NCI-H2227 (cell line): Measurements from ENCODE around the gene INPP1.
A peak's percentile ranks its signal among the peaks of the same experiment; 100 is the strongest.
"Not testable (repeated sequence)": the region's sequence is repeated elsewhere in the genome, so short reads cannot be mapped to it uniquely, and the experiment has no call there.

Source experiments
- DNase-seq: peaks from one replicate; lab custom pipeline; 2025; ENCODE audit not compliant: unreplicated experiment; lab: John Stamatoyannopoulos, UW

INPP1 gene

GRCh38 chr2:190343536-190344275, at the start of gene INPP1:
TSS of gene INPP1 (plus strand) at chr2:190343589. CDS start at chr2:190360103, 16,514 bp downstream.
- DNase-seq = peak; percentile 70

- DNase-seq = not testable (repeated sequence)
Measured at GRCh38 chr2:190297880-190298279, 45.5 kb upstream of the INPP1 start.

DNA sequence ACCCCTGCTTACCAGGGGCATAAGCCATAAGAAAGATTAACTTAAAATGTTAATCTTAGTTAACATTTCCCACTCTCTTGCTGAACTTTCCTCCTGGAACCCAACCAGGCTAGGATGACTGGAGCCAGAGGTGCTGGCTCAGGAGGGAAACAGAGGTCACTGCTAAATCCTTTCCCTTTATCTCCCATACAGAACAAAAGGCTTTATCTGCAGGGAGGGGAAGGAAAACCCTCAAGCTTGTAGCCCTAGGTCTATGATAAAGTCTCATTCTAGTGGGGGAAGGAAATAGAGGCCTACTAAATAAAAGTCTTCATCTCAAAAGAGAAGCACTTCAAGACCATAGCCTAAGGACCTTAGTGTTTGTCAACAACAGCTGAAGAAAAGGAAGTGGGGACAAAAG, 42.4 kb upstream of the INPP1 start:
- no peak for DNase-seq

GRCh38 chr2:190302052-190302451, 41.3 kb upstream of the INPP1 start:
- DNase-seq = no peak

DNA sequence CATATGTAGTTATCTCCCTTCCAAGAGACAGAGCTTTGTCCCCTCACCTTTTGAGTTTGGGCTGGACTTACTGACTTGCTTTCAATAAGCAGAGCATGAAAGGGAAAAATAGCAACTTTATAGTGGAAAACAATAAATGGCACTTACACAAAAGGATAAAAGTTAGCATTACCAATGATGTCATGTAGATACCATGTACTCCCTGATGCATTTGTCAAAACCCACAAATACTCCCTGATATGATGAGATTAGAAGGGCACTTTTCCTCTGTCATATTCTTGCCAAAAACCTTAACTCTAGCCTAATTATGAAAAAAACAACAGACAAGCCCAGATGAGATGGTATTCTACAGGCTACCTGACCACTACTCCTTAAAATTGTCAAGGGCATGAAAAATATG, 39.7 kb upstream of the INPP1 start:
- no peak for DNase-seq

GRCh38 chr2:190304404-190304803, 39.0 kb upstream of the INPP1 start:
- DNase-seq = no peak

- no peak for DNase-seq
Measured at GRCh38 chr2:190308031-190308430, 35.4 kb upstream of the INPP1 start.

DNA sequence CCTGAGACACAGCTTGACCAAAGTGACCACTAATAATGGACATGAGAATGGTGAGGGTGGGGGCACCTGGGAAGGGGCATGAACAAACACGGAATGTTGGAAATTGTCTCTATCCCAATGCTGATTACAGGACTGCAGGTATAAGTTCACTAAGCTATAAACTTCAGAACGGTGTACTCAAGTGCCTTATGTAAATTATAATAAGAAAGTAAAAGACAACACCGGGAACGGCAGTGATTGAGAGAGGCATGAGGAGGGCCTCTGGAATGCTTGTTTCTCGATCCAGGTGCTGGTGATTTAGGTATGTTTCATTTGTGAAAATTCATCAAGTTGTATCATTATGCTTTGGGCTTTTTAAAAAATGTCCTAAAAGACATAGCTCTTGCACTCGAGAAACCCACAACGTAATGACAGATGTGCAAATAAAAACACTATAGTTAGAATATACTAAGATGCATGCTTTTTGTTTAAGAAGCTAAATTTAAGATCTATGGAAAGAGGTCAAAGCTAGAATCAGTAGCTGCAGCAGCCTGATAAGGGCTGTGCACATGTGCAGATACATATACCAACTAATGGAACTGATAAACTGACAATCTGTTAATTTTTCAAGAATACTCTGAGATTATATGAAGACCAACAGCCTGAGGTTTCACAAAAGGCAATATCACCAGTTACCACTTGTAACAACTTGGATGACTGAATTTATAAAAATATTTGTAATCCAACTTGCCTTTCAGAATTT, 31.3 kb upstream of the INPP1 start:
- DNase-seq = no peak

DNA sequence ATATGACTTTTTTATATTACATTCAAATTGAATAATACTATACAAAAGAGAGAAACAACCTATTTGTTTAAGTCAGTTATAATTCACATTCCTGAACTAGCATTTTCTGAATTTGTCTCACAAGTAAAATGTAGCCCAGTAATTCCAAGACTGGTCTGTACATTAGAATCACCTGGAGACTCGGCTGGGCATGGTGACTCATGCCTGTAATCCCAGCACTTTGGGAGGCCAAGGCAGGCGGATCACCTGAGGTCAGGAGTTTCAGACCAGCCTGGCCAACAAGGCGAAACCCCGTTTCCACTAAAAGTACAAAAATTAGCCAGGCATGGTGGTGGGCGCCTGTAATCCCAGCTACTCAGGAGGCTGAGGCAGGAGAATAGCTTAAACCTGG, 30.8 kb upstream of the INPP1 start:
- not testable (repeated sequence) for DNase-seq

DNA sequence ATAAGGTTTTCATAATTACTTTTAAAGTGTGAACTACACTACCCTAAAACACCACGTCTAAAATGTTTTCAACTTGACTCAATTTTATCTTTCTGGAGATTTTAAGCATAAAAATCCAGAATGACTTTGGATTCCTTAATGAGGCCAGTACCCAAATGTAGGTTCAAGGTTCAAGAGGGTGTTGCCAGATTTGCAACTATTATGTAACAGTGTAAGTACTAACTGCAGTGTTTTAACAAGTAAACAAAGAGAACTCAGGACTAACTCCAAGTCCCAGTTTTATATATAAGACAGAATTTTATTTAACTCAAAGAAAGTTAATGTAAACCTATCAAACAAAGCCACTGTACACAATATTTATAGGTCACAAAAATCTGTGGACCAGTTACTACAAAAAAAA, 29.5 kb upstream of the INPP1 start:
- no peak for DNase-seq

- DNase-seq = no peak
Measured at GRCh38 chr2:190315273-190315672, 28.1 kb upstream of the INPP1 start.

DNA sequence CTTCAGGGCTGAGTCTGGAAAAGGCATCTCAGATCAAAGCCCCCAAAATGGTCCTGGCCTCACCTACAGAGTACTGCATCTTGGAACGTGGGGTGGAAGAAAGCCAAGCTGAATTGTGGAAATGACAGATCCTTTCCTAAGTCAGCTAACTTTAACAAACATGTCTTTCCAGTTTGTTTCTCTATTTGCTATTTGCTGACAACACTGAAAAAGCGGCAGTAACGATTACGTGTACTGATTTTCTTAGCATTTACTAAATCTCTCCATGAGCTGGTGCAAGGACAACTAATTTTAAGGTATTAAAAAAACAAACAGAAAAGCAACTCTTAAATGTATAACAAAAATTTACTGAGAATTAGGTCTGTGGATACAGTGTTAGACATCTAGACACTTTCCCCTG, 24.9 kb upstream of the INPP1 start:
- DNase-seq = no peak

- peak; percentile 48 for DNase-seq
Measured at GRCh38 chr2:190318931-190319554, 24.3 kb upstream of the INPP1 start.

DNA sequence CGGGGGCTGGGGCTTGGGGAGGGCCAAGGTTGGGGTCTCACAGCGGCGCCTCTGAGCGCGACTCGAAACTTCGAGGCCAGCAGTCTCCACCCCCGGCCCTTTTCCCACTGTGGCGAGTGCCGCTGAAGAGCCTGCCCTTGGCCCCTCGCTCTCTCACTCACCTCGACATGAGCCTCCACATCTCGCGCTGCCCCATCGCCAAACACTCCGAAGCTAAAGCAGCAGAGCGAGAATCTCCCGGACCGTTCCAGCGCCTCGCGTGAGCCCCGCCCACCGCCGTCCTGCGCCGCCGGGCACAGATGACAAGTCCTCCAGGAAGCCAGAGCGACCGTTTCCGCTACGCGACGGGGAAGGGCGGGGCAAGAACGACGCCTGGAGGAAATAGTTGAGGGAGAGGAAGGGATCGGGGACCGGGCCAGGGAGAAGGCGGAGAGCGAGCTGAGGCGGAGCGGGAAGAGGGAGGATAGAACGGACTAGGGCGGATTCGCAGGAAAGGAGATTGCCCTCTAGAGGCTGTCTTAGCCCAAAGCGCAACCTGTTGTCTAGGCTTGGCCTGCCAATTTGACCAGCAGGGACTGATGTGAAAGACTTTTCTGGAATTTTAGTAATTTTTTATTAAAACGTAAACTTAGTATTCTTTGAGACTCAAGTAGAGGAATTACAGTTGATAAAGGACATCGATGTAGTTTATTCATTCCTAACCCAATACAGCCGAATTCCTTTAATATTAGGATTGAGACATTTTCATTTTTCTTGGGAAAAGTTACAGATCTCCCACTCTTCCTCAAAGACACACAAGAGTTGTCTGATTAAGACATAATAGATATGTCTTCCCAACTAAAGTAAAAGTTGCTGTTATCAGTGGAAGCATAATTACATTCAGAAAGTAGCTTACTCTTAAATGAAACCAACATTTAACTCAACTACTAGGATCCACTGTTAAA, 23.6 kb upstream of the INPP1 start, which contains the start of gene HIBCH:
TSS of gene HIBCH (minus strand) at position 272 of the 944 bp plus-strand sequence. CDS start at position 196, 76 bp downstream.
- peak; percentile 100 for DNase-seq

GRCh38 chr2:190320696-190321095, 22.7 kb upstream of the INPP1 start:
- no peak for DNase-seq

DNA sequence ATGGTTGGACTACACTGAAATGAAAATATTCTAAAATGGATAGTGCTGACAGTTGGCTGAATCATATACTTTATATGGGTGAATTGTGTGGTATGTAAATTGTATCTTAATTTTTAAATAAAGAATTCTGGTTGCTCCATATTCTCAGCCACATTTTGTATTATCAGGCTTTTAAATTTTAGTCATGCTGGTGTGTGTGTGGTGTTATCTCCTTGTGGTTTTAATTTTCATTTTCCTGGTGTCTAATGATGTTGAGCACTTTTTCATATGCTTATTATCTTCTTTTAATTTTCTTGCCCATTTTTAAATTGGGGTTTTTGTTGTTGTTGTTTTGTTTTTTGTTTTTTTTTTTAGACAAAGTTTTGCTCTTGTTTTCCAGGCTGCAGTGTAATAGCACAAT, 20.0 kb upstream of the INPP1 start:
- DNase-seq = no peak

GRCh38 chr2:190325588-190325987, 17.8 kb upstream of the INPP1 start:
- DNase-seq = no peak

- DNase-seq = no peak
Measured at GRCh38 chr2:190327867-190328572, 15.4 kb upstream of the INPP1 start.

- no peak for DNase-seq
Measured at GRCh38 chr2:190328573-190329147, 14.7 kb upstream of the INPP1 start.

- DNase-seq = no peak
Measured at GRCh38 chr2:190333395-190333794, 10.0 kb upstream of the INPP1 start.
